Thymus (tissue), 11 donors: ENCODE data around the gene TEK. TPM values are rescaled to one million over a fixed set of nuclear protein-coding genes. Genes with fewer than 3 reads are reported as not detected.

Source experiments
- DNase-seq, 9 donors: peaks; one replicate each; pipeline ENCODE4 v3.0.0-alpha.2; 2013; ENCODE audit warnings: low spot score in 9 of 9, low read depth in 6 of 9, missing footprints in 1 of 9
- H3K27ac ChIP-seq, 2 donors: one replicate each; pipeline ENCODE4 v1.5.1; 2013; ENCODE audit warnings: control low read depth in 1 of 2, low read depth in 1 of 2, low read length in 1 of 2, mild to moderate bottlenecking in 1 of 2, moderate library complexity in 1 of 2
- H3K27me3 ChIP-seq, 2 donors: one replicate each; pipeline ENCODE4 v1.5.1; 2013; ENCODE audit warnings: low read length in 1 of 2; ENCODE audit not compliant: control insufficient read depth in 2 of 2, insufficient read depth in 1 of 2
- H3K36me3 ChIP-seq, 2 donors: one replicate each; pipeline ENCODE4 v1.5.1; 2013; ENCODE audit warnings: low read length in 1 of 2, mild to moderate bottlenecking in 1 of 2, moderate library complexity in 1 of 2; ENCODE audit not compliant: control insufficient read depth in 2 of 2, insufficient read depth in 2 of 2
- H3K4me1 ChIP-seq, 2 donors: one replicate each; pipeline ENCODE4 v1.5.1; 2013; ENCODE audit warnings: low read length in 2 of 2; ENCODE audit not compliant: control insufficient read depth in 2 of 2, insufficient read depth in 2 of 2
- H3K4me3 ChIP-seq, 2 donors: one replicate each; pipeline ENCODE4 v1.5.1; 2013; ENCODE audit warnings: low read length in 2 of 2, control low read depth in 1 of 2, mild to moderate bottlenecking in 1 of 2
- H3K9me3 ChIP-seq, 2 donors: one replicate each; pipeline ENCODE4 v1.5.1; 2013; ENCODE audit warnings: low read length in 1 of 2, mild to moderate bottlenecking in 1 of 2; ENCODE audit not compliant: control insufficient read depth in 2 of 2, insufficient read depth in 1 of 2
- WGBS: extraction: QIAGEN DNeasy Blood & Tissue Kit; methylation state at CpG from one replicate; pipeline ENCODE4 v1.1.7; 2013; 5-methylcytosine and 5-hydroxymethylcytosine counted together
- polyA plus RNA-seq: library from polyadenylated mRNA; stranded (reverse); fragments of 200-250 nt; gene quantifications from one replicate; pipeline ENCODE4 v1.2.3, GENCODE V29; 2013
- total RNA-seq: library from RNA; stranded (reverse); fragments of 120-200 nt; gene quantifications from one replicate; pipeline ENCODE4 v1.2.4, GENCODE V29; 2013
- donor health status: healthy.

Gene TEK
- total and polyA plus RNA-seq, 2 donors, result 2.3 to 2.4 TPM

DNA sequence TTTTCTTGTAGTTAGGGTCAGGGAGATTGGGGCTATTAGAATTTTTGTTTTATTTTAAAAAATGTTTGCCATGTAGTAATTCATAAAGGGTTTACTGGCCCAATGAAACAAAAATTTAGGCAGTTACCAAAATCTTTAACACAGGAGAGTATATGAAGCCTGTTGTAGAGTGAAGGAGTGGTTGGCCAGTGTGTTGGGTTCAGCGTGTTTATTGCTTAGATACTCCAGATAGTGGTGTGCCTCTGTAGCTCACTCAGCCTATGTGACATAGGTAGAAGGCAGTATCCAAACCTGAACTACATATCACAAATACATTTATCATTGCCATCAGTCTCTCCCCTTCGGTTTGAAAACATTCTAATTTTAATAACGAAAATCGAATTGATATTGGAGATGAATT lies 1.2 kb downstream of the TEK start:
- Histone ChIP-seq H3K4me1 (no peaks in the 10 kb centered on the region), H3K9me3 (no peaks in the 10 kb centered on the region), H3K36me3 (no peaks in the 10 kb centered on the region), H3K27ac (no peak overlapping the region), H3K27me3 (no peaks in the 10 kb centered on the region), H3K4me3 (no peak overlapping the region)
- DNase-seq, result no peak
- WGBS, result 71% methylated on average over 4 of the region's 4 CpGs

DNA sequence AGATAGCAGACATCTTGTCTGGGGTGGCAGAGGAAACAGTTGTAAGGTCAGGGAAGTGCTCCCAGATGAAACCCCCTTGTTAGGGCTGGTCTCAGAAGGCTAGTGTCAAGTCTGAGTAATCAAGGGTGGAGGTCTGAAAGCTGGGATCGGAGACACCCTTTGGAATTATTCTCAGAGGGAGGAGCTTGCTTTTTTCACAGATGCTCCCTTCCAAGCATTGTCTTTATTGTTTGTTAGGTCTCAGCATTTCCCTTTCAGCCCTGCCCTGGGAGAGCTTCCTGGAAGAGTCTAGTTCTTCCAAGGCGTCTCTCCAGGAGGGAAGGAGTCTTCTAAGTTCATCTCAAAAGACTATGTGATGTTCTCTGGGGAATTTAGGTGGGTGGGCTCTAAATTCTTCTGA lies 3.2 kb downstream of the TEK start:
- Histone ChIP-seq H3K4me1 (no peaks in the 10 kb centered on the region), H3K27ac (no peak overlapping the region)

DNA sequence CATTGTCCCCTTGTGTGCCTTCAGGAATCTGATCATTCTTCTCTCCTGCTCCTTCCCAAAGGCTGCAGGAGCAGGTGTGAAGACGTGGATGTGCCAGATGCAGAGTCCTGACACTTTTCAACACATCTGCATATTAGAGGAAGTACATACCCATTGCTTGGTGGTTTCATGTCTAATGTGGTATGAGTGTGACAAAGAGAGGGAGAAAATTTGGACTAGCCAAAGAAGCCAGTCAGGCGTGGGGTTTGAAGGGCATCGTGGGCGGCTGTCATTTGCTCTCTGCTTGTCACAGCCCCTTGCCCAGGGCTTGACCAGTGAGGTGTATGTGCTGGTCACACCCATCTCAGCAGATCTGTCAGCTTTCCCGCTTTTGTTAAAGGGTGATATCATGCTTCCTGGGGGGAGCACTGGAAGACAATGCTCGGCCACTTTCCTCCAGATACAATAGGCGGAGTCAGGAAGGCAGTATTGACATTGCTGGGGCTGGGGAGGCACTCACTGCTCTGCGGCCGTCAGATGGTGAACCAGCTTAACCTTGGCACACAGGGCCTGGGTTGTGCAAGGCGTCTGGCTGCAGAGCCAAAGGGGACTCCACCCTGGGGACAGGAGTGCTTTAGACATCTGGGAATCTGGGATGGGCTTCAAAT lies 8.6 kb downstream of the TEK start:
- H3K9me3 ChIP-seq, result no peaks in the 10 kb centered on the region
- H3K27me3 ChIP-seq, result no peaks in the 10 kb centered on the region
- no peaks in the 10 kb centered on the region for H3K4me1 ChIP-seq
- H3K36me3 ChIP-seq, result no peaks in the 10 kb centered on the region
- no peak overlapping the region for H3K4me3 ChIP-seq
- 87% methylated on average over 10 of the region's 10 CpGs for WGBS
- no peak for DNase-seq
- H3K27ac ChIP-seq, result no peak overlapping the region

More for the DNA sequence above, 3.2 kb downstream of the TEK start:
- Histone ChIP-seq H3K4me3 (no peak overlapping the region), H3K36me3 (no peaks in the 10 kb centered on the region), H3K27me3 (no peaks in the 10 kb centered on the region), H3K9me3 (no peaks in the 10 kb centered on the region)
- 94% methylated on average over 2 of the region's 2 CpGs for WGBS
- no peak for DNase-seq

DNA sequence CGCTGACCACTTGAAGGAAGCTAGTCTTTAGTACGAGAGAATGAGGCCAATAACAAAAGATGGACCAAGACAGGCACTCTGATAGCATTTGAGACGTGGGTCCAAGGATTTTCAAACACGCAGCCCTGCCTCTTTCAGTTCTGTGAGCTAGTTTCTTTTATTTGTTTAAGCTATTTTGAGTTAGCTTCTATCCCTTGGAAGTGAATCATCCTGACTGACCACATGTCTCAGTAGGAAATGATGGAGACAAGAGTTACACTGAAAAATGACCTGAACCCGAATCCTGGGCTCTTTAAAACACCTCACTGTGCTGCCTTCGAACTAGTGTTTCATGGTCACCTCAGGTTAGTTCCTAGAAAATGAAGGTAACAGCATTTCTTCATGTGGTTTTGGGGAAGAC lies 9.9 kb downstream of the TEK start:
- Histone ChIP-seq H3K27me3 (no peaks in the 10 kb centered on the region), H3K4me1 (no peaks in the 10 kb centered on the region), H3K4me3 (no peak overlapping the region), H3K36me3 (no peaks in the 10 kb centered on the region), H3K27ac (no peak overlapping the region), H3K9me3 (no peaks in the 10 kb centered on the region)
- 93% methylated on average over 6 of the region's 6 CpGs for WGBS
- no peak for DNase-seq

DNA sequence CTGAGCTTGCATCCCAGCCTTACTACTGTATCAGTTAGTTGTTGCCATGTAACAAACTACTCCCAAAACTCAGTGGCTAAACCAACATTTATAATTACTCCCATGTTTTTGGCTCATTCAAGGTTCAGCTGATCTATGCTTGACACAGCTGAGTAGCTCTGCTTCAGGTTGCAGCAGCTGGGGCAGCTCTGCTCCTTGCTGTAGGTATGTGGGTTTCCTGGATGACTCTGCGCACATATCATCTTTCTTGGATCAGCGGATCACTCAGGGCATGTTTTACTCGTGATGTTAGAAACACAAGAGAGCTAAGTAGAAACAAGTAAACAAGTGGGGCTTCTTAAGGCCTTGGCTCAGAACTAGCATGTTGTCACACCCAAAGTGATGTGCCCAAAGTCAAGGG lies 15.1 kb downstream of the TEK start:
- Histone ChIP-seq H3K4me1 (no peaks in the 10 kb centered on the region), H3K27me3 (no peaks in the 10 kb centered on the region)

DNA sequence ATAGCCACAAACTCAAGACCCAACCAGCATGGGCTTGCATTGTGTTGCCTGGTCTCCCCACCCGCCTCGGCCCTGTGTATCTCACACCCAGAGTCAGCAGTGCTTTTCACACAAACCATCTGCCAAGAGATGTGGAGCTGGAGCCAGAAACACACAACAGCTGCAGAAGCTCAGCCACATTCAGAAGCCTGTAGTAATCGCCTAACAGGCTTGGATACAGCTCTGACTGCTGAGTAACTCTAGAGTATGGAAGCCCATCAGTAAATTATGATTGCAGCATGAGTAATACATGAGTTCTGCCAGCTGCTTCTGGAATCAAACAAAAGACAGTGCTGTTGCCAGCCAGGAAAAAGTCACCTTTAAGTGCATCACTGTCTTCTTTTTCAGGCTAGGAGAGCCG lies 16.0 kb downstream of the TEK start:
- Histone ChIP-seq H3K27me3 (no peaks in the 10 kb centered on the region), H3K27ac (peak overlapping the region in 1 of 2 donors; percentile 62), H3K4me1 (no peaks in the 10 kb centered on the region), H3K4me3 (no peak overlapping the region), H3K36me3 (no peaks in the 10 kb centered on the region), H3K9me3 (no peaks in the 10 kb centered on the region)
- WGBS, result 94% methylated on average over 4 of the region's 4 CpGs
- DNase-seq, result peak in 1 of 9 donors; percentile 3

More for the DNA sequence above, 15.1 kb downstream of the TEK start:
- Histone ChIP-seq H3K4me3 (no peak overlapping the region), H3K27ac (no peak overlapping the region), H3K36me3 (no peaks in the 10 kb centered on the region), H3K9me3 (no peaks in the 10 kb centered on the region)
- WGBS, result 49% methylated on average over 3 of the region's 3 CpGs
- DNase-seq, result no peak

DNA sequence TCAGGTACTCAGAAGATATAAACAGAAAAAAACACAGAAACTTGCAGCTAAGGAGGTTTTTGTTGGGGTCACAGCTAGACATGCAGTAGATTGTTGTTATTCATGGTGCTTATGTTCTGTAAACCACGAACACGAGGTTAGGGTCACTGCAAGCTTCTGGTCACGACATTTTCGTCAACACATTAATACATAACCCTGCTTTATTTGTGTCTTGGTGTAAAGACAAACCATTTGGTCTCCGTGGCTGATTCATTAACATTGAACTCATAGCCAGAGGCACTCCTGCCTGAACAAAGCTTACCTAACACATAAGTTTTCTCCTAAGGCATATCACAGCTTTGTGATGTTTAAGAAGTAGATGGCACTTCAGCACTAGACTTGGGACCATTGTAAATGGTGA lies 16.9 kb downstream of the TEK start:
- no peaks in the 10 kb centered on the region for H3K9me3 ChIP-seq
- WGBS, result 92% methylated on average over 5 of the region's 5 CpGs
- no peaks in the 10 kb centered on the region for H3K27me3 ChIP-seq
- H3K27ac ChIP-seq, result no peak overlapping the region
- H3K4me1 ChIP-seq, result no peaks in the 10 kb centered on the region
- no peak for DNase-seq
- H3K4me3 ChIP-seq, result no peak overlapping the region
- H3K36me3 ChIP-seq, result no peaks in the 10 kb centered on the region

DNA sequence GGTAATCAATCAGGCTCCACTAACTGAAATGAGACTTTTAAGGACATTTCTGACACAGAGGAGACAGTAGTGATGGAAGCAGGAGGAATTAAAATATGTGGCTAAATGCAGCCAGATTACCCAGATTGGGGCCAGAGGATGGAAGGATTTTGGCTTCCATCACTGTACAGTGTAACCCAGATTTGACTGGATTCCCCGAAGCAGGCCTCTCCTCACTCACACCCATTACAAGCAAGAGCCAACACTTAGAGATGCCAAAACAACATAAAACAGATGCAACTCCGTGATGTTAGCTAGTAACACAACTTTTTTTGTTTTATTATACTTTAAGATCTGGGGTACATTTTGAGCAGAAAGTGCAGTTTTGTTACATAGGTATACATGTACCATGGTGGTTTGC lies 17.6 kb downstream of the TEK start:
- H3K36me3 ChIP-seq, result no peaks in the 10 kb centered on the region
- H3K27me3 ChIP-seq, result no peaks in the 10 kb centered on the region
- DNase-seq, result no peak
- WGBS, result 97% methylated on average over 2 of the region's 2 CpGs
- H3K4me3 ChIP-seq, result no peak overlapping the region
- no peaks in the 10 kb centered on the region for H3K4me1 ChIP-seq
- no peaks in the 10 kb centered on the region for H3K9me3 ChIP-seq
- H3K27ac ChIP-seq, result no peak overlapping the region

DNA sequence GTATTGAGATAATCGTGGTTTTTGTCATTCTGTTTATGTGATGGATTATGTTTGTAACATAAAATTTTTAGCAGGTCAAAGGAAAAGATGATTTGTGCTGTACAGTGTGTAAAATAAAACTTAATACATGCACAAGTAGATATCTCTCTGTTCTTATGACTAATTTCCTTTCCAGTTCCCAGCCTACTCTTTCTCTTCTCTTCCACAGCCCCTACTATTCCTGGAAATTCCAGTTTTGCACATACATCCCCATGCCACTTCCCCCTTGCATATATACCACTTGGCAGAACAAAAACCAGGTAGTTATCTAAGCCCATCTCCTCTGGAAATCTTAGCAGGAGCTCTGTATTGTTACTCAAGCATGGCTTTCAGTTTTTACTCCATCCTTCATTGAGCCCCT lies 20.2 kb downstream of the TEK start:
- 91% methylated on average over 1 of the region's 1 CpG for WGBS
- Histone ChIP-seq H3K4me1 (no peaks in the 10 kb centered on the region), H3K27ac (no peak overlapping the region)

More for the DNA sequence above, 20.2 kb downstream of the TEK start:
- no peaks in the 10 kb centered on the region for H3K27me3 ChIP-seq
- no peaks in the 10 kb centered on the region for H3K9me3 ChIP-seq
- DNase-seq, result no peak
- H3K4me3 ChIP-seq, result no peak overlapping the region
- no peaks in the 10 kb centered on the region for H3K36me3 ChIP-seq
